D721Med (cell line): ENCODE measurements around the gene SLC35F6.

ENCODE experiments used
- DNase-seq: peaks from one replicate; pipeline ENCODE4 v3.0.0; 2011; ENCODE audit warnings: low spot score; ENCODE audit not compliant: insufficient read length
- FAIRE-seq: peaks from 2 replicates; lab custom pipeline; 2011; peaks lifted over from hg19 to GRCh38; lab: Jason Lieb, UNC
- TF ChIP-seq, protein P1 (sequence below): IDR thresholded peaks from 2 replicates; pipeline ENCODE4 v1.5.1; 2012; ENCODE audit warnings: mild to moderate bottlenecking, control low read depth; ENCODE audit not compliant: insufficient read depth; ENCODE audit errors: missing control alignments

SLC35F6 gene

DNA sequence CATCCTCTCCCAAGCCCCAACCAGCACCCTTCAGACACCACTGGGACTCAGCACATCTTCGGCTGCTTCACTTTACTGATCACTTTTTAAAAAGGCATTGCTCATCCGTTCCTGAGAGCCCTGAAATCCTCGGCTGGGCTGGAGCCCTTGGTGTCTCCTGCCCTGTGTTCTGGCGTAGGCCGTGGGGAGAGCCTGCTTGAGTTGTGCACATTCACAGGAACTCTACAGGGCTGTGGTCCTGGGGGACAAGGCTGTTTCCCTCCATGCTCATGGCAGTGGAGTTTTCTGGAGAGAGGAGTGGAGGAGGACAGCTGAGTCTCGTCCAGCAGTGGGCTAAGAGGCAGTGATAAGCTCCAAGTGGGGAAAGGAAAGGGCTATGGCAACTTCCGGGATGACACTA, 37.7 kb downstream of the SLC35F6 start:
- TF ChIP-seq, protein P1, sequence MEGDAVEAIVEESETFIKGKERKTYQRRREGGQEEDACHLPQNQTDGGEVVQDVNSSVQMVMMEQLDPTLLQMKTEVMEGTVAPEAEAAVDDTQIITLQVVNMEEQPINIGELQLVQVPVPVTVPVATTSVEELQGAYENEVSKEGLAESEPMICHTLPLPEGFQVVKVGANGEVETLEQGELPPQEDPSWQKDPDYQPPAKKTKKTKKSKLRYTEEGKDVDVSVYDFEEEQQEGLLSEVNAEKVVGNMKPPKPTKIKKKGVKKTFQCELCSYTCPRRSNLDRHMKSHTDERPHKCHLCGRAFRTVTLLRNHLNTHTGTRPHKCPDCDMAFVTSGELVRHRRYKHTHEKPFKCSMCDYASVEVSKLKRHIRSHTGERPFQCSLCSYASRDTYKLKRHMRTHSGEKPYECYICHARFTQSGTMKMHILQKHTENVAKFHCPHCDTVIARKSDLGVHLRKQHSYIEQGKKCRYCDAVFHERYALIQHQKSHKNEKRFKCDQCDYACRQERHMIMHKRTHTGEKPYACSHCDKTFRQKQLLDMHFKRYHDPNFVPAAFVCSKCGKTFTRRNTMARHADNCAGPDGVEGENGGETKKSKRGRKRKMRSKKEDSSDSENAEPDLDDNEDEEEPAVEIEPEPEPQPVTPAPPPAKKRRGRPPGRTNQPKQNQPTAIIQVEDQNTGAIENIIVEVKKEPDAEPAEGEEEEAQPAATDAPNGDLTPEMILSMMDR: no peak
- FAIRE-seq: no peak
- DNase-seq: no peak

DNA sequence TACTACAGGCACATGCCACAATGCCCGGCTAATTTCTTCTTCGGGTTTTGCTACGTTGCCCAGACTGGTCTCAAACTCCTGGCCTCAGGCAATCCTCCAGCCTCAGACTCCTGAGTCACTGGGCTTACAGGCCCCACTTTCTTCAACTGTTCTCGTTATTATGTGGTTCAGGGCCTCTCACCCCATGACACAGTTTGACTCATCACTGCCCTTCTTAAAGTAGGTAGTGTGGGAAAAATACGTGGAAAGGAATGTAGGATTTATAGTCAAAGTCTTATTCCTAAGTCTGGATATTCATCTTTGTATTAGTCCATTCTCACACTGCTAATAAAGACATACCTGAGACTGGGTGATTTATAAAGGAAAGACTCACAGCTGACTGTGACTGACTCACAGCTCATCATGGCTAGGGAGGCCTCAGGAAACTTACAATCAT, 41.2 kb downstream of the SLC35F6 start:
- DNase-seq: no peak
- no peak for FAIRE-seq
- TF ChIP-seq, protein P1: no peak

DNA sequence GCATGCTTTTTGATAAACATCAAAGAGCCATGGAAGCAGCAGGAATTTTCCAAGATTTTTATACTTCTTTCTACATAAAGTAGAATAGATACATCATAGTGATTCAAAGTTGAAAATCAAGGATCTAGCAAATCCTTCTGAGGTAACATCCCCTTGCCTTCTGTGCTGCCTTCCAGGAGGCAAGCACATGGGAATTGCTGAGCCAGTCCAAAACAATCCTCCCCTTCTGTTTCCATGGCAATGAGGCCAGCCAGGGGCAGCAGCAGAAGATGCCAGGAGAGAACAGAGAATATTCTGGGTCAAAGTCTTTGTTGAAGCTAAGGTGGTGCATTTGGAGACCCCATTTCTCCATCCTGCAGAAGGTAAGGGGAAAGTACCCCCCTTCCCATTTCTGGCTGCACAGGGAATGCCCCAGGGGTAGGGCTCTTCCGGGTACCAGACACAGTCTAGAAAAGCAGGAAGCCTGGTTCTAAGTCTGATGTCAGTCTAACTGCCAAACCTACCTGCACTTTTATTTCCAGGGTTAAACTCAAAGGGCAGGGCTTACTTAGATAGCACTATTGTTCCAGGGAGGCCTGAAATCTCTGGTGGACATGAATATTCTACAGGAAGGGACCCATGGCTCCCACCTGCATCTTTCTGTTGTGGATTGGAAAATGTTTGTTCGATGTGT, 43.8 kb downstream of the SLC35F6 start:
- no peak for DNase-seq
- FAIRE-seq: no peak
- TF ChIP-seq, protein P1: no peak

DNA sequence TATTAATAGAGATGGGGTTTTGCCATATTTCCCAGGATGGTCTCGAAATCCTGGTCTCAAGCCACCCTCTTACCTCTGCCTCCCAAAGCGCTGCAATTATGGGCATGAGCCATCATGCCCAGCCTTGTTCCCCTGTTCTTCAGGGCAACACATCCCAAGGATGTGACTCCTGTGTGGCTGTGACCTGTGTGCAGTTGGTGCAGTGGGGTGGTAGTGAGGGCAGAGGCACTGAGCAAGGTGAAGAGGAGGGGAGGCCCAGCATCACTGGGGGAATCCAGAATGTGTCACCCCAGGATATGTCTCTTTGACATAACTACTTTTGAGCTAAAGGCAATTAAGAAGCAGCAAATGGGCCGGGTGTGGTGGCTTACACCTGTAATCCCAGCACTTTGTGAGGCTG, 45.1 kb downstream of the SLC35F6 start:
- DNase-seq (no peak), FAIRE-seq (no peak)
- TF ChIP-seq, protein P1: no peak

DNA sequence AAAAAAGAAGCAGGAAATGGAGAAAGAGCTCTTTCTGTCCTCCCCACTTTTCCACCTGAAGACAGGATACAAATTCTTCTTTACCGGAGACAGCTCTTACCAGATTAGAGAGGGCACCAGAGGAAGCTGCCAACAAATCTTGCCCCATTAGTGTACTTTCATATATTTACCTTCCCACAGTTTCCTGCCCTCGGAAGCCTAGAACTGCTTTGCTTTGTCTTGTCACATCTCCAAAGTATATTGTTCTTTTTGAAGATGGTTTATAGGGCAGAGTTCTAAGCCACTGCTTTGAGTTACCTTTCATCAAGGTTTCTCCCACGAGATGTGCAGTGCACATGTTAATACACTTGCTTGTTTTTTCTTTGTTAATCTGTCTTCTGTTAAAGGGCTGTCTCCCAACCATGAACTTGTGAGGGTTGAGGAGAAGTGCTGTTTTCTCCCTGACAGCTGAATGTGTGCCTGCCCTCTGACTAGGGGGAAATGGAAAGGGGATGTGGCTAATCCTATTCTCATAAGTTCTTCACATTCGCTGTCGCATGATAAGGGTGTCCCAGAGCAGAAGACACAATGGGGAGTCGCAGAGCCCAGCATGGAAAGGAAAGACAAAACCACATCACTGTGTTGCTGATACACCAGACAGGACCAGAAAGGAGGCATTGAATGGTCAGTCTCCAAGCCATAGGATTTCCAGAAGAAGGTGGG, 45.9 kb downstream of the SLC35F6 start:
- DNase-seq (no peak), FAIRE-seq (no peak)
- TF ChIP-seq, protein P1: no peak

DNA sequence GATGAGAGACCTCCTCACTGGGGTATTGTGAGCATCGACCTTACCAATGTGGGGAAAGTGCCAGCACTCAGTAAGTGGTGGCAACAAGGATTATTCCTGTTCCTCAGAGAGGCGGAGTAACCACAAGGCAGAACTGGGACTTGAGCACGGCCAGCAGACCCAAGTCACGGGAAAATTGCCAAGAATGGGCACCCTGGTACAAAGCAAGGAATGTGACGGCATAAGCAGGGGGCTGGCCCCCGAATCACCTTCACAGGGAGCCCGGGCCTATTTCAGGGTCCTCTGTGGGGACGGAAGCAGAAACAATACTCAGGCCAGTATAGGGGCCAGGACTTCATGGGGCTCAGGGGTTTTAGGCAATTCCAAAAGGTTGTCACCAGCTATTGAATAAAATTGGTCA, 47.2 kb downstream of the SLC35F6 start:
- no peak for DNase-seq
- TF ChIP-seq, protein P1: no peak
- no peak for FAIRE-seq
